Panc1 (cell line): Measurements from ENCODE around the gene CDC14B.

ENCODE experiments used
- CTCF ChIP-seq: fragments of 450-650 bp; IDR thresholded peaks from 2 replicates; pipeline ENCODE4 v1.5.1; 2017; ENCODE audit warnings: mild to moderate bottlenecking
- POLR2AphosphoS5 ChIP-seq: IDR thresholded peaks from 2 replicates; pipeline ENCODE4 v1.6.1; 2012; ENCODE audit warnings: mild to moderate bottlenecking, low read depth, low read length, moderate library complexity
- REST ChIP-seq, 2 experiments: IDR thresholded peaks; 2 replicates each; pipeline ENCODE4 v1.6.1; 2011 to 2012; ENCODE audit warnings: low read depth in 2 of 2, control low read depth in 1 of 2, low read length in 1 of 2, mild to moderate bottlenecking in 1 of 2, moderate library complexity in 1 of 2; ENCODE audit not compliant: insufficient read depth in 1 of 2
- SIN3A ChIP-seq: IDR thresholded peaks from 2 replicates; pipeline ENCODE4 v1.6.1; 2012; ENCODE audit warnings: low read depth, mild to moderate bottlenecking, low read length, moderate library complexity, borderline replicate concordance; ENCODE audit not compliant: insufficient read depth
- TCF7L2 ChIP-seq: IDR thresholded peaks from 2 replicates; pipeline ENCODE4 v1.6.1; 2011; ENCODE audit warnings: mild to moderate bottlenecking, low read depth, low read length, inconsistent platforms

- no peak for TF ChIP-seq CTCF
- TF ChIP-seq REST (IDR thresholded peaks at IDR 0.05; ENCODE audit: insufficient read depth in 1 of 2, low read depth in 2 of 2, low read length in 1 of 2), result no peak
- no peak for TF ChIP-seq POLR2AphosphoS5
- TF ChIP-seq TCF7L2, result no peak
- TF ChIP-seq SIN3A, result no peak
Observed at GRCh38 chr9:96519787-96520186, 99.9 kb downstream of the CDC14B start.
